ENCODE data around the gene RSPH10B2.
"Not testable (repeated sequence)": the region's sequence is repeated elsewhere in the genome, so short reads cannot be mapped to it uniquely, and the experiment has no call there.

The RSPH10B2 gene

DNA sequence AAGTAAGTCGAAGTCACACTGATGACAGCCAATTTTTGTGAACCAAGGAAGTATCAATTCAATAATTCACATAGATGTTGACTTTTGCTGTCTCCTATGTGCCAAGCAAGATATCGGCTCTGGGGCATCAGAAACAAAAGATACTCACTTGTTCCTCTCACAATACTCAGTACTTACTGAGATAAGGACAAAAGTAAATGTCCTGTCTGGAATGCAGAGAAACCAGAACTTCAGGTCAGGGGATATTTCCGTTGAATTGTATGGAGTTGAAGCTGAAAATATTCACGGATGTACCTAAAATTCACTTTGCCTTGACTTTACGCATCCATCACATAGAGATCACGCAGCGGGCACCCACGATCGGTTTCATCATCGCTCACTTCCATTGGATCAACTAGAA lies 83.2 kb downstream of the RSPH10B2 start:
- WGBS (ENCODE audit: insufficient coverage, insufficient read length): no CpG with 5 or more reads among the region's 10 CpGs
- not testable (repeated sequence) for H3K36me3 ChIP-seq (ENCODE audit: control insufficient read depth, insufficient read depth, low read length); H3K27me3 ChIP-seq (ENCODE audit: control insufficient read depth, insufficient read depth, low read length); H3K4me3 ChIP-seq (ENCODE audit: low read length); DNase-seq (ENCODE audit: low read depth, low spot score); H3K9me3 ChIP-seq (ENCODE audit: control insufficient read depth, insufficient read depth, low read length); H3K4me1 ChIP-seq (ENCODE audit: control insufficient read depth, insufficient read depth, low read length); H3K27ac ChIP-seq (ENCODE audit: low read length)

DNA sequence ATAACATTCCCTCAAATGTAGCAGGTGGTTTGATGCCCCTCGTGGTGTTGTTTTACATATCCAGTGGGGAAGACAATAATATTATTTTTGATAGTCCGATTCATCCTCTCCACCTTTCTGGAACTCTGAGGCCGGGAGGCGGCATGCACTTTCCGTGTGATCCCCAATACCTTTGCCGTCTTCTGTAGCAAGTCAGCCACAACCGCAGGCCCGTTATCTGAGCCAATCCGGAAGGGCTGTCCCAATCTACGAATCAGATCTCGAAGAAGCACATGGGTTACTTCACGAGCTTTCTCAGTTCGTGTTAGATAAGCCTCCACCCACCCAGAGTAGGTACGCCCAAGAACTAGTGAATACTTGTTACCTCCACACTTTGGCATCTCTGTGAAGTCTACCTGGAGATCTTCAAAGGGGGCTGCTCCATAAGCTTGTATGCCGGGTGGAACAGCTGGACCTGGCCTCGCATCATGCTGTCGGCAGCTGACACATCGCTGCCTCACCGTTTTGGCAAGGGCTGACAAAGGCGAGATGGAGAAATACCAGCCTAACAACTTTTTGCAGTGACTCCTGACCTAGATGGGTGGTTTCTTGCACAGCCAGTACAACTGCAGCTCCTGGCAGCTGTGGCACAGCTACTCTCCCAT lies 88.5 kb downstream of the RSPH10B2 start:
- H3K27ac ChIP-seq (ENCODE audit: low read length); H3K4me1 ChIP-seq (ENCODE audit: control insufficient read depth, insufficient read depth, low read length); H3K27me3 ChIP-seq (ENCODE audit: control insufficient read depth, insufficient read depth, low read length); DNase-seq (ENCODE audit: low read depth, low spot score); H3K36me3 ChIP-seq (ENCODE audit: control insufficient read depth, insufficient read depth, low read length); H3K9me3 ChIP-seq (ENCODE audit: control insufficient read depth, insufficient read depth, low read length); H3K4me3 ChIP-seq (ENCODE audit: low read length): not testable (repeated sequence)
- no CpG with 5 or more reads among the region's 20 CpGs for WGBS (ENCODE audit: insufficient coverage, insufficient read length)

DNA sequence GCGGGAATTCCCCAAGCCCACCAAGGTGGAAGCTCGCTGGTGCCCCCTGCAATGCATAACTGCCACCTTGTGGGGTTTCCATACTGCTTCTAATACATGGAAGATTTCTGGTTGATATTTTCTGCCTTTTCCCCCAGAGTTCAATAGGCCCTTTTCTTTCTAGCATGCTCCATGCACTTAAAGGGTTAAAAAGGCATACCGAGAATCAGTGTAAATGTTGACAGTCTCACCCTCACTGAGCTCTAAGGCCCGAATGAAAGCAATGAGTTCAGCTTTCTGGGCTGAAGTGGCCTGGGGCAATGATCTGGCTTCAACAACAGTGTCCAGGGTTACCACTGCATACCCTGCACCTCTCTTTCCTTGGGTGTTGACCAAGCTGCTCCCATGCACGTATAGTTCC lies 89.2 kb downstream of the RSPH10B2 start:
- H3K27ac ChIP-seq (ENCODE audit: low read length); H3K4me3 ChIP-seq (ENCODE audit: low read length); H3K9me3 ChIP-seq (ENCODE audit: control insufficient read depth, insufficient read depth, low read length); H3K36me3 ChIP-seq (ENCODE audit: control insufficient read depth, insufficient read depth, low read length); DNase-seq (ENCODE audit: low read depth, low spot score); H3K4me1 ChIP-seq (ENCODE audit: control insufficient read depth, insufficient read depth, low read length); H3K27me3 ChIP-seq (ENCODE audit: control insufficient read depth, insufficient read depth, low read length): not testable (repeated sequence)
- WGBS (ENCODE audit: insufficient coverage, insufficient read length): no CpG with 5 or more reads among the region's 5 CpGs

DNA sequence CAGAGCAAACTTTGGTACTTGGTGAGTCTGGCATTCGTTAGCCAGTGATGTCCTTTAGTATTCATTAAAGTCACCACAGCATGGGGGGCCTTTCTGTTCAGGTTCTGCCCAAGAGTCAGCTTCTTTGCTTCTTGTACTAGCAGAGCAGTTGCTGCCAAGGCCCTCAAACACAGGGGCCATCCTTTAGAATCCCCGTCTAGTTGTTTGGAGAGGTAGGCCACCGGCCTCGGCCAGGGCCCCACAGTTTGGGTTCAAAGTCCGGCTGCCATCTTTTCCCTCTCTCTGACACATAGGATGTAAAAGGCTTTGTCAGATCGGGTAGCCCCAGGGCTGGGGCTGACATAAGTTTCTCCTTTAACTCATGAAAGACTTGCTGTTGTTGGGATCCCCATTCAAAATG lies 89.8 kb downstream of the RSPH10B2 start:
- not testable (repeated sequence) for H3K4me3 ChIP-seq (ENCODE audit: low read length); H3K27ac ChIP-seq (ENCODE audit: low read length); H3K27me3 ChIP-seq (ENCODE audit: control insufficient read depth, insufficient read depth, low read length); H3K4me1 ChIP-seq (ENCODE audit: control insufficient read depth, insufficient read depth, low read length); H3K36me3 ChIP-seq (ENCODE audit: control insufficient read depth, insufficient read depth, low read length); DNase-seq (ENCODE audit: low read depth, low spot score); H3K9me3 ChIP-seq (ENCODE audit: control insufficient read depth, insufficient read depth, low read length)
- no CpG with 5 or more reads among the region's 6 CpGs for WGBS (ENCODE audit: insufficient coverage, insufficient read length)

DNA sequence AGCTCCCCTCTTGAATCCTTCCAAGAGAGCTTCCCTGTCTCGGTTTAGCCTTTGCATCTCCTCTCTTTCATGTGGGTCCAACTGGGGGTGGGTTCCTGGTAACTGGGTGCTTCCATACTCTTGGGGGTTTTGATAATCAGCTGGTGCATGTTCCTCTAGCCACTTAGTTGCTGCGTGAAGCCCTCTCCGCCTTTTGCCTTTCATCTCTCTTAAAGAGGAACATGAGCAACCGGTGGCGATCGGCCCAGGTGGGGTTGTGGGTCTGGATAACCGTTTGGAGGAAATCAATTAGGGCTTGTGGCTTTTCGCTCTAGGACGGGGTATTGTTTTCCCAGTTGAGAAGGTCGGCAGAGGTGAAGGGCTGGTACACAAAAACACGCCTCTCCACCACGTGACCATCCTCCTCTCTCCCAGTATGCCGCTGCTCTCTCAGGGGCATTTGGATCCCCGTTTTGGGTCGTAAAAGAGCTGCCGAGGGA lies 92.1 kb downstream of the RSPH10B2 start:
- H3K4me1 ChIP-seq (ENCODE audit: control insufficient read depth, insufficient read depth, low read length); H3K27me3 ChIP-seq (ENCODE audit: control insufficient read depth, insufficient read depth, low read length); H3K36me3 ChIP-seq (ENCODE audit: control insufficient read depth, insufficient read depth, low read length); DNase-seq (ENCODE audit: low read depth, low spot score); H3K4me3 ChIP-seq (ENCODE audit: low read length); H3K9me3 ChIP-seq (ENCODE audit: control insufficient read depth, insufficient read depth, low read length); H3K27ac ChIP-seq (ENCODE audit: low read length): not testable (repeated sequence)
- WGBS (ENCODE audit: insufficient coverage, insufficient read length): no CpG with 5 or more reads among the region's 16 CpGs

DNA sequence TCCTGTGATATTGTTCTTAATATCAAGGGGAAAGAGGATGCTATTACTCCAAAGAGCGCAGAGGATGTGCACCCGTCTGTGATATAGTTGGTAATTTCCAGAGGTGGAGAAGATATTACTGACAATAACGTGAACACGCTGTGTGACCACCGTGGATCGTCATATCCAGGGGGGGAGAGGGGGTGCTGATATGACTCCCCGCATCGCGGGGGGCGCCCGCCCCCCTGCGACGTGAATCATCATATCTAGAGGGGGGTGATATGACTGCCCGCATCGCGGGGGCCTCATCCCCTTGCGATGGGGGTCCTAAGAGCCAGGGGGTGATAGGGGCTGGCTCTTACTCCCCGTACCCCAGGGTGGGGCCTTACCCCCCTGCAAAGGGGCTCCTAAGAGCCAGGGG lies 93.8 kb downstream of the RSPH10B2 start:
- not testable (repeated sequence) for H3K27me3 ChIP-seq (ENCODE audit: control insufficient read depth, insufficient read depth, low read length); H3K4me1 ChIP-seq (ENCODE audit: control insufficient read depth, insufficient read depth, low read length); H3K36me3 ChIP-seq (ENCODE audit: control insufficient read depth, insufficient read depth, low read length); H3K27ac ChIP-seq (ENCODE audit: low read length); H3K4me3 ChIP-seq (ENCODE audit: low read length); DNase-seq (ENCODE audit: low read depth, low spot score); H3K9me3 ChIP-seq (ENCODE audit: control insufficient read depth, insufficient read depth, low read length)
- WGBS (ENCODE audit: insufficient coverage, insufficient read length): no CpG with 5 or more reads among the region's 18 CpGs
